ENCODE results near the gene RHOT2.

The RHOT2 gene

GRCh38 chr16:667780-668518 is at the start of gene RHOT2:
Gene RHOT2 (plus strand): TSS chr16:668132. CDS start chr16:668200, 68 bp downstream.
- DNase-seq: peak; percentile 83

- no peak for DNase-seq
Measured at GRCh38 chr16:619476-620100, 48.3 kb upstream of the RHOT2 start.

- no peak for DNase-seq
Measured at GRCh38 chr16:620700-621525, 47.0 kb upstream of the RHOT2 start.

- DNase-seq: no peak
Measured at GRCh38 chr16:621526-622105, 46.3 kb upstream of the RHOT2 start.

GRCh38 chr16:622920-623280 is 45.0 kb upstream of the RHOT2 start:
- DNase-seq: no peak

GRCh38 chr16:624526-625070 is 43.3 kb upstream of the RHOT2 start:
- no peak for DNase-seq

- no peak for DNase-seq
Measured at GRCh38 chr16:625117-625976, 42.6 kb upstream of the RHOT2 start.

GRCh38 chr16:625977-626765 is 41.8 kb upstream of the RHOT2 start:
- no peak for DNase-seq

- DNase-seq: no peak
Measured at GRCh38 chr16:626787-627453, 41.0 kb upstream of the RHOT2 start.

- no peak for DNase-seq
Measured at GRCh38 chr16:627454-628239, 40.3 kb upstream of the RHOT2 start.

- DNase-seq: no peak
Measured at GRCh38 chr16:628321-629061, 39.4 kb upstream of the RHOT2 start.

GRCh38 chr16:629185-629832 is 38.6 kb upstream of the RHOT2 start:
- DNase-seq: no peak

GRCh38 chr16:629833-630248 is 38.1 kb upstream of the RHOT2 start:
- DNase-seq: no peak

GRCh38 chr16:630249-630814 is 37.6 kb upstream of the RHOT2 start:
- no peak for DNase-seq

- DNase-seq: no peak
Measured at GRCh38 chr16:630815-631405, 37.0 kb upstream of the RHOT2 start, which contains the start of gene WFIKKN1. Gene WFIKKN1 (plus strand): TSS chr16:630985. CDS start chr16:631254, 269 bp downstream.

- no peak for DNase-seq
Measured at GRCh38 chr16:631808-632358, 36.0 kb upstream of the RHOT2 start.

Data from activated T-cell treated with anti-CD3 and anti-CD28 coated beads for 4 hours (primary cell).